ENCODE results near the gene CDH13. TPM values are rescaled to one million over a fixed set of nuclear protein-coding genes. Genes with fewer than 3 reads are reported as not detected.

CDH13 gene
- total and polyA plus RNA-seq, 2 experiments from 2014 or later: 2.9 to 4.8 TPM

DNA sequence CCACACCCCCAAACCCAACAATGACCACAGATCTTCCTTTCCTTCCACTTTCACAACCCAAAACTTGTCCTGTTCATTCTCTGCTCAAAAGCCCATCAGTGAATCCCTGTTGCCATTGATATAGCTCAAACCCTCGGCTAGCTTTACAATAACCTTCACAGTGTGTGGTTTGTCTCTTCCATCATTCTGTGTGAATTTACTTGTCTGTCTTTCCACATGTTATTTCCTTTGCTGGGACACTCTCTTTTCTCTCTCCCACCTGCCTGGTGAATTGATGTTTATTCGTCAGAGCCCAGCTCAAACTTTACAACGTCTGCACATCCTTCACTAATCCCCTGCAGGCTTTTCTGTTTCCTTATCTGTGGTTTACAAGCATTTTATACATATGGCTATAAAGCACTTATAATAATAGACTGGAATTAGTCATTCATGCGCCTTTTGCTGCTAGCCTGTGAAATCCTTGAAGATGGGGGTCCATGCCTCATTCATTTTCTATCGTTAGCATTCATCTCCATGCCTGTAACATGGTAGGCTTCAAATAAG lies 114.4 kb downstream of the CDH13 start:
- H3K4me1 ChIP-seq (ENCODE audit: low read depth): peaks cover 28% of the 10 kb centered on the region
- no peaks in the 10 kb centered on the region for H3K9me3 ChIP-seq (ENCODE audit: low read depth)
- TF ChIP-seq CTCF (IDR thresholded peaks at IDR 0.05; ENCODE audit: low read depth, low read length): no peak
- no peak overlapping the region for H3K4me3 ChIP-seq
- no peaks in the 10 kb centered on the region for H3K36me3 ChIP-seq
- H3K27ac ChIP-seq: no peak overlapping the region
- no peaks in the 10 kb centered on the region for H3K27me3 ChIP-seq
- no peak for DNase-seq (ENCODE audit: low read depth in 1 of 2, low spot score in 1 of 2)

DNA sequence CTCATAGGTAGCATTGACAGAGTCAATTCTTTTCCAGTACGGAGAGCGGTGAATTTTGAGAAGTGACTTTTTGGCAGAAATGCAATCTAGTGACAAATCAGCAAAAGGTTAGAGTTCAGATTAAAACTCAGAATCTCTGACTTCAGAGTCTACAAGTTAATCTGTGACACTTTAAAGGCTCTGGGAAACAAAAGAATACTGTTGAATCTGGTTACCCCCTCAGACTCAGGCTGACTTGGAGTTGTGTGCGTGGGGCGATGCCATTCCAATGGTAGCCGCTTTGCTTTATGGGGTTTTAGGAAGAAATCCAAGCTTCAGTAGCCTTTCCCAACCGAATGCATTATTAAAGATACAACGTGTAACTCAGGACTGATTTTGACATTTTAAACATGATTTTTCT lies 118.2 kb downstream of the CDH13 start:
- TF ChIP-seq CTCF (IDR thresholded peaks at IDR 0.05; ENCODE audit: low read depth, low read length): no peak
- no peaks in the 10 kb centered on the region for H3K36me3 ChIP-seq
- DNase-seq (ENCODE audit: low read depth in 1 of 2, low spot score in 1 of 2): no peak
- H3K9me3 ChIP-seq (ENCODE audit: low read depth): no peaks in the 10 kb centered on the region
- H3K4me1 ChIP-seq (ENCODE audit: low read depth): no peaks in the 10 kb centered on the region
- no peak overlapping the region for H3K4me3 ChIP-seq
- H3K27ac ChIP-seq: no peak overlapping the region
- H3K27me3 ChIP-seq: no peaks in the 10 kb centered on the region

DNA sequence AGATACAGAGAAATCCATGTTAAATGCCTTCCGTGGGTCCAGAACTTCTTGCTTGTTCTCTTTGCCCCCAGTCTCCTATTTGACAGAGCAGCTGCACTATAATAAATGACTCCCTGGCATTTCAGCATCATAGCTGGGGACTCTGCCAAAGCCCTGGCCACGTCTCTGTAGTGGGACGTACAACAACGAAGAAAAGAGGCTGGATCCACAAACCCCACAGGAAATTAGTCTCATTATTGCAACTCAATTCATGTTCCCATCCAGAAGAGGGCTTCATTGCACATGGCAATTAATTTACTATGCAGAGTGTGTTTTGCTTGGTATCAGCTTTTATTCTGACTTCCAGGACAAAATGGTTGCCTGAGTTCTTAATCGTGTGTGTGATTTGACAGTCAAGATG lies 121.3 kb downstream of the CDH13 start:
- DNase-seq (ENCODE audit: low read depth in 1 of 2, low spot score in 1 of 2): peak in 1 of 2 donors; percentile 91
- Histone ChIP-seq H3K4me1 (ENCODE audit: low read depth) (no peaks in the 10 kb centered on the region), H3K4me3 (no peak overlapping the region), H3K9me3 (ENCODE audit: low read depth) (no peaks in the 10 kb centered on the region), H3K27ac (no peak overlapping the region), H3K27me3 (no peaks in the 10 kb centered on the region), H3K36me3 (no peaks in the 10 kb centered on the region)
- TF ChIP-seq CTCF (IDR thresholded peaks at IDR 0.05; ENCODE audit: low read depth, low read length): peak; percentile 50

DNA sequence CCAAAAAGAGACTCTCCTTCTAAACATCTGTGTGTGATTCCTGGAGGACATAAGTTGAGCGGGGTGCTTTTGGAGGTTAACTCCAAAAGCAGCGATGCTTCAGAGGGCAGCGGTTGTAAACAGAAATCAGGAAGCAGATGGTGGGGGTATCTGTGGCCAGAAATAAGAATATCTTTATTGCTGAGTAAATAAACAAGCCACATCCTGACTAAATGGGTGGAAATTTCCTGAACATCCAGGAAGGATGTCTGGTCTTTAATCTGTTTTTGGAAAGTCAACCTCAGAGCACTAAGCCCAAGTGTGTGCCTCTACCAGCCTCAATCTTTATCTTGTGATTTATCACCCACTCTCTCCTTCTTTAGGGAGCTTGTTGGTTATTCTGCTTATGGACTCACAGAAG lies 123.3 kb downstream of the CDH13 start:
- H3K4me1 ChIP-seq (ENCODE audit: low read depth): no peaks in the 10 kb centered on the region
- no peaks in the 10 kb centered on the region for H3K9me3 ChIP-seq (ENCODE audit: low read depth)
- no peaks in the 10 kb centered on the region for H3K36me3 ChIP-seq
- no peaks in the 10 kb centered on the region for H3K27me3 ChIP-seq
- H3K4me3 ChIP-seq: no peak overlapping the region
- TF ChIP-seq CTCF (IDR thresholded peaks at IDR 0.05; ENCODE audit: low read depth, low read length): no peak
- no peak for DNase-seq (ENCODE audit: low read depth in 1 of 2, low spot score in 1 of 2)
- no peak overlapping the region for H3K27ac ChIP-seq

GRCh38 chr16:82751020-82751419 lies 124.3 kb downstream of the CDH13 start:
- Histone ChIP-seq H3K9me3 (ENCODE audit: low read depth) (no peaks in the 10 kb centered on the region), H3K36me3 (no peaks in the 10 kb centered on the region), H3K27me3 (no peaks in the 10 kb centered on the region), H3K4me1 (ENCODE audit: low read depth) (no peaks in the 10 kb centered on the region), H3K27ac (no peak overlapping the region), H3K4me3 (no peak overlapping the region)
- DNase-seq (ENCODE audit: low read depth in 1 of 2, low spot score in 1 of 2): no peak
- no peak for TF ChIP-seq CTCF (IDR thresholded peaks at IDR 0.05; ENCODE audit: low read depth, low read length)

DNA sequence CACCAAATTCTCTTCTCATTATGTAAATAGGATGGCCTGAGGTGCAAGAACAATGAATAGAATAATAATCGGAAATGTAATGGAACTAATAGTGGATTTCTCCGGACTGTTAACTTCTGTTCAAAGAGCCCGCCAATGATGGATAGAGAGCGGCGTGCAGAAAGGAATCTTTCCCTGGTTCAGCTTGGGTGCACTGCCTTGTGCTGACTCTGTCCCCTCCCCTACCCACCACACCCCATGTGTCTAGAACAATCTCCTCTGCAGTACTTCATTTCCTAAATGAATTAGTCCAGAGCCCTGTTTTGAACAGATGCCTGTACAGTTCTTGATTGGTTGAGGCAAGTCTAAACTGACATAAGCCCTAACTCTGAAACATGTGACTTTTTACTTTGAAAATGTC lies 125.4 kb downstream of the CDH13 start:
- Histone ChIP-seq H3K27me3 (no peaks in the 10 kb centered on the region), H3K9me3 (ENCODE audit: low read depth) (no peaks in the 10 kb centered on the region), H3K4me1 (ENCODE audit: low read depth) (no peaks in the 10 kb centered on the region), H3K36me3 (no peaks in the 10 kb centered on the region), H3K27ac (no peak overlapping the region), H3K4me3 (no peak overlapping the region)
- TF ChIP-seq CTCF (IDR thresholded peaks at IDR 0.05; ENCODE audit: low read depth, low read length): no peak
- DNase-seq (ENCODE audit: low read depth in 1 of 2, low spot score in 1 of 2): no peak

Measured in cardiac muscle cell (in vitro differentiated cells and primary cell).